Stomach (tissue), 4 donors: Measurements from ENCODE around the gene SLC6A3.

ENCODE experiments used
- EP300 ChIP-seq: sonication (generic); formaldehyde crosslinking; IDR thresholded peaks from one replicate; pipeline ENCODE4 v1.6.1; 2017; ENCODE audit warnings: antibody characterized with exemption
- POLR2A ChIP-seq, 4 donors: fragments of 450-650 bp; IDR thresholded peaks; one replicate each; pipeline ENCODE4 v1.6.1; 2016; ENCODE audit warnings: antibody characterized with exemption in 4 of 4, control low read depth in 2 of 4, mild to moderate bottlenecking in 1 of 4, moderate library complexity in 1 of 4
- TF ChIP-seq, protein P1 (sequence below), 7 experiments: fragments of 450-650 bp in 4 of 7; fragments of 200-600 bp in 3 of 7; sonication (generic) in 3 of 7; IDR thresholded peaks; one replicate each; pipeline ENCODE4 v1.5.1; 2016 to 2019; ENCODE audit warnings: antibody characterized with exemption in 7 of 7, control low read depth in 2 of 7, mild to moderate bottlenecking in 1 of 7

DNA sequence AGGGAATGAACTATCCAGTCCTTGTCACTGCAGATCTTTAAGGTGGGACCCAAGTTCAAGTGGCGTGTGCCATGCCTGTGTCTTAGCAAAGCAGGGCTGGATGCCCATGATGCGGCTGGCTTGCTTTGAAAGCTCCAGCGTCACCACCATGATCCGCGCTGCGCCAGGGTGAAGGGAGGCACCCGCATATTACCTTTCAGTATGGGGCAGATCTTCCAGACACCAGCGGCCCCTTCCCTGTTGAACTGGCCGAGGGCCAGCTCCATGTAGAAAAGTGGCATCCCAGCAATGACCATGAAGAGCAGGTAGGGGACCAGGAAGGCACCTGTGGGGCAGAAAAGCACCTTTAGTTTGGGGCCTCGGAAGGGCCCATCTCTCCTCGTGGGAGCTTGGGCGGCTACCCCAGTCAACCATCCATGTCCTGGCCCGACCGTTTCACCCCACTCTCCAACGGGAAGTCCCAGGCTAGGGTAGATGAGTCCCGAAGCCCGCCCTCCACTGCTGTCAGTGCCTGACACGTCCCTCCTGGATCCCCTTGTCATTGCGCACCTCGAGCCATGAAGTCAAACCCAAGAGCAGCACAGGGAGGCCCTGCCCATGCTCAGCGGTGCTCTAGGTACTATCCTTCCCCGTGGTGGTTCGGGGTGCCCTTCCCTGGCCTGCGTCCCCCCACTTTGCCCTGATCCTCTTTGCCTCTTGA is 3.9 kb downstream of the SLC6A3 start:
- TF ChIP-seq POLR2A (IDR thresholded peaks at IDR 0.05) (no peak), EP300 (no peak)
- TF ChIP-seq, protein P1, sequence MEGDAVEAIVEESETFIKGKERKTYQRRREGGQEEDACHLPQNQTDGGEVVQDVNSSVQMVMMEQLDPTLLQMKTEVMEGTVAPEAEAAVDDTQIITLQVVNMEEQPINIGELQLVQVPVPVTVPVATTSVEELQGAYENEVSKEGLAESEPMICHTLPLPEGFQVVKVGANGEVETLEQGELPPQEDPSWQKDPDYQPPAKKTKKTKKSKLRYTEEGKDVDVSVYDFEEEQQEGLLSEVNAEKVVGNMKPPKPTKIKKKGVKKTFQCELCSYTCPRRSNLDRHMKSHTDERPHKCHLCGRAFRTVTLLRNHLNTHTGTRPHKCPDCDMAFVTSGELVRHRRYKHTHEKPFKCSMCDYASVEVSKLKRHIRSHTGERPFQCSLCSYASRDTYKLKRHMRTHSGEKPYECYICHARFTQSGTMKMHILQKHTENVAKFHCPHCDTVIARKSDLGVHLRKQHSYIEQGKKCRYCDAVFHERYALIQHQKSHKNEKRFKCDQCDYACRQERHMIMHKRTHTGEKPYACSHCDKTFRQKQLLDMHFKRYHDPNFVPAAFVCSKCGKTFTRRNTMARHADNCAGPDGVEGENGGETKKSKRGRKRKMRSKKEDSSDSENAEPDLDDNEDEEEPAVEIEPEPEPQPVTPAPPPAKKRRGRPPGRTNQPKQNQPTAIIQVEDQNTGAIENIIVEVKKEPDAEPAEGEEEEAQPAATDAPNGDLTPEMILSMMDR (IDR thresholded peaks at IDR 0.05), result no peak
